ENCODE measurements around the gene ARID3C. TPM values are rescaled to one million over a fixed set of nuclear protein-coding genes. Genes with fewer than 3 reads are reported as not detected.

ARID3C gene
- total RNA-seq, 6 experiments from 2014 or later, result 1.7 to 6.7 (median 2.5) TPM

GRCh38 chr9:34664281-34665066, 35.6 kb upstream of the ARID3C start:
- Histone ChIP-seq H3K27ac (peak overlapping the region; percentile 74 to 93 (median 89)), H3K4me3 (peak overlapping the region; percentile 71 to 85 (median 72)), H3K4me1 (peaks cover 0 to 11% (median 5%) of the 10 kb centered on the region in 4 donors), H3K27me3 (no peaks in the 10 kb centered on the region), H3K9me3 (no peaks in the 10 kb centered on the region), H3K36me3 (no peaks in the 10 kb centered on the region)
- TF ChIP-seq, protein P1, sequence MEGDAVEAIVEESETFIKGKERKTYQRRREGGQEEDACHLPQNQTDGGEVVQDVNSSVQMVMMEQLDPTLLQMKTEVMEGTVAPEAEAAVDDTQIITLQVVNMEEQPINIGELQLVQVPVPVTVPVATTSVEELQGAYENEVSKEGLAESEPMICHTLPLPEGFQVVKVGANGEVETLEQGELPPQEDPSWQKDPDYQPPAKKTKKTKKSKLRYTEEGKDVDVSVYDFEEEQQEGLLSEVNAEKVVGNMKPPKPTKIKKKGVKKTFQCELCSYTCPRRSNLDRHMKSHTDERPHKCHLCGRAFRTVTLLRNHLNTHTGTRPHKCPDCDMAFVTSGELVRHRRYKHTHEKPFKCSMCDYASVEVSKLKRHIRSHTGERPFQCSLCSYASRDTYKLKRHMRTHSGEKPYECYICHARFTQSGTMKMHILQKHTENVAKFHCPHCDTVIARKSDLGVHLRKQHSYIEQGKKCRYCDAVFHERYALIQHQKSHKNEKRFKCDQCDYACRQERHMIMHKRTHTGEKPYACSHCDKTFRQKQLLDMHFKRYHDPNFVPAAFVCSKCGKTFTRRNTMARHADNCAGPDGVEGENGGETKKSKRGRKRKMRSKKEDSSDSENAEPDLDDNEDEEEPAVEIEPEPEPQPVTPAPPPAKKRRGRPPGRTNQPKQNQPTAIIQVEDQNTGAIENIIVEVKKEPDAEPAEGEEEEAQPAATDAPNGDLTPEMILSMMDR (IDR thresholded peaks at IDR 0.05), result peak; percentile 57 to 88 (median 82)
- TF ChIP-seq POLR2A (IDR thresholded peaks at IDR 0.05), result no peak
- DNase-seq, result peak; percentile 81 to 86 (median 83)
- intact Hi-C loops (cut with DNase I), result no loop called here
- 8% methylated on average over 7 of the region's 18 CpGs for WGBS (ENCODE audit: insufficient coverage, low coverage, low lambda C conversion rate, missing lambda C conversion rate)
- ATAC-seq, result peak; percentile 38 to 57 (median 55)

GRCh38 chr9:34663303-34663605, 34.4 kb upstream of the ARID3C start:
- Histone ChIP-seq H3K36me3 (no peaks in the 10 kb centered on the region), H3K27ac (no peak overlapping the region), H3K27me3 (no peaks in the 10 kb centered on the region), H3K9me3 (no peaks in the 10 kb centered on the region), H3K4me1 (peaks cover 0 to 11% (median 5%) of the 10 kb centered on the region in 4 donors), H3K4me3 (no peak overlapping the region)
- intact Hi-C loops (cut with DNase I), result no loop called here
- DNase-seq (no peak), ATAC-seq (no peak)
- TF ChIP-seq POLR2A (IDR thresholded peaks at IDR 0.05), result no peak
- TF ChIP-seq, protein P1 (IDR thresholded peaks at IDR 0.05), result no peak

GRCh38 chr9:34662526-34663302, 33.8 kb upstream of the ARID3C start, which contains the start of gene CCL27:
TSS of gene CCL27 (minus strand) at chr9:34662657. CDS start at chr9:34662633, 24 bp downstream.
- Histone ChIP-seq H3K36me3 (no peaks in the 10 kb centered on the region), H3K4me1 (peaks cover 0 to 11% (median 5%) of the 10 kb centered on the region in 4 donors), H3K27me3 (no peaks in the 10 kb centered on the region), H3K9me3 (no peaks in the 10 kb centered on the region), H3K4me3 (no peak within 1 kb of the TSS), H3K27ac (no peak within 1 kb of the TSS)
- ATAC-seq, result no peak
- TF ChIP-seq, protein P1 (IDR thresholded peaks at IDR 0.05), result no peak
- TF ChIP-seq POLR2A (IDR thresholded peaks at IDR 0.05), result no peak
- no peak for DNase-seq
- 89% methylated on average over 4 of the region's 4 CpGs for WGBS (ENCODE audit: insufficient coverage, low coverage, low lambda C conversion rate, missing lambda C conversion rate)
- intact Hi-C loops (cut with DNase I), result no loop called here

GRCh38 chr9:34659592-34660253, 30.9 kb upstream of the ARID3C start:
- Histone ChIP-seq H3K27ac (no peak overlapping the region), H3K4me1 (peaks cover 0 to 4% (median 0%) of the 10 kb centered on the region in 4 donors), H3K4me3 (no peak overlapping the region), H3K27me3 (no peaks in the 10 kb centered on the region), H3K36me3 (no peaks in the 10 kb centered on the region), H3K9me3 (no peaks in the 10 kb centered on the region)
- 73% methylated on average over 4 of the region's 8 CpGs for WGBS (ENCODE audit: insufficient coverage, low coverage, low lambda C conversion rate, missing lambda C conversion rate)
- DNase-seq, result peak in 1 of 3 donors; percentile 47
- ATAC-seq, result peak in 1 of 4 donors; percentile 52
- intact Hi-C loops (cut with DNase I), result no loop called here
- TF ChIP-seq, protein P1 (IDR thresholded peaks at IDR 0.05), result no peak
- no peak for TF ChIP-seq POLR2A (IDR thresholded peaks at IDR 0.05)
